ENCODE data around the gene EIF4G3.
"Not testable (repeated sequence)": the region's sequence is repeated elsewhere in the genome, so short reads cannot be mapped to it uniquely, and the experiment has no call there.

Gene EIF4G3

GRCh38 chr1:21097729-21098128 lies 79.0 kb downstream of the EIF4G3 start:
- CTCF ChIA-PET: interaction anchor here (0.6 to 0.7 kb wide), 2 partner anchors 87 to 98 kb away, joined by 3 to 4 read pairs; no protein-coding TSS in a partner anchor
- POLR2A ChIA-PET (ENCODE audit: low non-redundant PET): no interaction called here
- TF ChIP-seq CTCF (conservative IDR thresholded peaks at IDR 0.05; ENCODE audit: low read depth): no peak
- DNase-seq (ENCODE audit: low spot score): no peak
- no peak overlapping the region for H3K27ac ChIP-seq

GRCh38 chr1:21095976-21096375 lies 80.7 kb downstream of the EIF4G3 start:
- DNase-seq (ENCODE audit: low spot score): no peak
- CTCF ChIA-PET: no interaction called here
- POLR2A ChIA-PET (ENCODE audit: low non-redundant PET): no interaction called here
- TF ChIP-seq CTCF (conservative IDR thresholded peaks at IDR 0.05; ENCODE audit: low read depth): no peak
- no peak overlapping the region for H3K27ac ChIP-seq

GRCh38 chr1:21094282-21094681 lies 82.4 kb downstream of the EIF4G3 start:
- POLR2A ChIA-PET (ENCODE audit: low non-redundant PET); H3K27ac ChIP-seq; CTCF ChIA-PET; DNase-seq (ENCODE audit: low spot score): not testable (repeated sequence)

- POLR2A ChIA-PET (ENCODE audit: low non-redundant PET); DNase-seq (ENCODE audit: low spot score); CTCF ChIA-PET; H3K27ac ChIP-seq: not testable (repeated sequence)
Observed at GRCh38 chr1:21093271-21093958, 83.3 kb downstream of the EIF4G3 start.

- H3K27ac ChIP-seq; POLR2A ChIA-PET (ENCODE audit: low non-redundant PET); CTCF ChIA-PET; DNase-seq (ENCODE audit: low spot score): not testable (repeated sequence)
Observed at GRCh38 chr1:21092545-21092944, 84.2 kb downstream of the EIF4G3 start.

- H3K27ac ChIP-seq: peak overlapping the region; percentile 70
- DNase-seq (ENCODE audit: low spot score); POLR2A ChIA-PET (ENCODE audit: low non-redundant PET): not testable (repeated sequence)
- CTCF ChIA-PET: interaction anchor here (0.6 kb wide), 2 partner anchors 12 to 127 kb away, joined by 3 read pairs; no protein-coding TSS in a partner anchor
Observed at GRCh38 chr1:21091053-21091690, 85.5 kb downstream of the EIF4G3 start.

GRCh38 chr1:21090463-21090862 lies 86.2 kb downstream of the EIF4G3 start:
- H3K27ac ChIP-seq: no peak overlapping the region
- CTCF ChIA-PET: no interaction called here
- no peak for DNase-seq (ENCODE audit: low spot score)
- no peak for TF ChIP-seq CTCF (conservative IDR thresholded peaks at IDR 0.05; ENCODE audit: low read depth)
- POLR2A ChIA-PET (ENCODE audit: low non-redundant PET): no interaction called here

- no peak for DNase-seq (ENCODE audit: low spot score)
- no peak overlapping the region for H3K27ac ChIP-seq
- TF ChIP-seq CTCF (conservative IDR thresholded peaks at IDR 0.05; ENCODE audit: low read depth): no peak
- ChIA-PET POLR2A (ENCODE audit: low non-redundant PET) (no interaction called here), CTCF (no interaction called here)
Observed at GRCh38 chr1:21089731-21090130, 87.0 kb downstream of the EIF4G3 start.
